ENCODE results near the gene KCTD19.

KCTD19 gene

DNA sequence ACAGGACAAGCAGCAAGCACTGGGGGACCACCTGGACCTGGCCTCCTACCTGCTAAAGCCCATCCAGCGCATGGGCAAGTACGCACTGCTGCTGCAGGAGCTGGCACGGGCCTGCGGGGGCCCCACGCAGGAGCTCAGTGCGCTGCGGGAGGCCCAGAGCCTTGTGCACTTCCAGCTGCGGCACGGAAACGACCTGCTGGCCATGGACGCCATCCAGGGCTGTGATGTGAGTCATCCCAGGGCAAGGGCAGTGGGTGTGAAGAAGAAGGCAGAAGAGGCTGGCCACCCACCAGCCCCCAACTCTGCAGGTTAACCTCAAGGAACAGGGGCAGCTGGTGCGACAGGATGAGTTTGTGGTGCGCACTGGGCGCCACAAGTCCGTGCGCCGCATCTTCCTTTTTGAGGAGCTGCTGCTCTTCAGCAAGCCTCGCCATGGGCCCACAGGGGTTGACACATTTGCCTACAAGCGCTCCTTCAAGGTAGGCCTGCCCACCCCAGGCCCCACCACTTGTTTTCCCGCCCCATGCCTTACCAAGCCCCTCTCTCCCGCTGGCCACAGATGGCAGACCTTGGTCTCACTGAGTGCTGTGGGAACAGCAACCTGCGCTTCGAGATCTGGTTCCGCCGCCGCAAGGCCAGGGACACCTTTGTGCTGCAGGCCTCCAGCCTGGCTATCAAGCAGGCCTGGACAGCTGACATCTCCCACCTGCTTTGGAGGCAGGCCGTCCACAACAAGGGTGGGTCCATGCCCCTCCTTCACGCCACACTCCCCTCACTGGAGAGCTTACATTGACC lies 39.9 kb downstream of the KCTD19 start:
- in situ Hi-C loops (cut with MboI; ENCODE audit: low pct_unique_long_range_greater_than_20kb, low sequenced_read_pairs), result no loop called here
- DNase-seq, result no peak

DNA sequence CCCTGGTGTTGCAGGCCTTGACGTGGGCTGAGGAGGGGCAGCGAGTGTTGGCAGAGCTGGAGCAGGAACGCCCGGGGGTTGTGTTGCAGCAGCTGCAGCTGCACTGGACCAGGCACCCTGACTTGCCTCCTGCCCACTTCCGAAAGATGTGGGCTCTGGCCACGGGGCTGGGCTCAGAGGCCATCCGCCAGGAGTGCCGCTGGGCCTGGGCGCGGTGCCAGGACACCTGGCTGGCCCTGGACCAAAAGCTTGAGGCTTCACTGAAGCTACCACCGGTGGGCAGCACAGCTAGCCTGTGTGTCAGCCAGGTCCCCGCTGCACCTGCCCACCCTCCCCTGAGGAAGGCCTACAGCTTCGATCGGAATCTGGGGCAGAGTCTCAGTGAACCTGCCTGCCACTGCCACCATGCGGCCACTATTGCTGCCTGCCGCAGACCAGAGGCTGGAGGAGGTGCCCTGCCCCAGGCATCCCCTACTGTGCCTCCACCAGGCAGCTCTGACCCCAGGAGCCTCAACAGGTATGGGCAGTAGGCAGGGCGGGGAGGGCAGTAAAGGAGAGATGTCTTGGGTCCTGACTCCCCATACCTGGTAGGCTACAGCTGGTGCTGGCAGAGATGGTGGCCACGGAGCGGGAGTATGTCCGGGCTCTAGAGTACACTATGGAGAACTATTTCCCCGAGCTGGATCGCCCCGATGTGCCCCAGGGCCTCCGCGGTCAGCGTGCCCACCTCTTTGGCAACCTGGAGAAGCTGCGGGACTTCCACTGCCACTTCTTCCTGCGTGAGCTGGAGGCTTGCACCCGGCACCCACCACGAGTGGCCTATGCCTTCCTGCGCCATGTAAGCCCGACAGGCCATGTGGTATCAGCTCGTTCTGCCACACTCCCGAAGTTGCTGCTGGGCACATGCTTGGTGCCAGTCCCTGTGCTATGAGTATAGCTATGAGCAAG lies 41.6 kb downstream of the KCTD19 start:
- no peak for DNase-seq
- in situ Hi-C loops (cut with MboI; ENCODE audit: low pct_unique_long_range_greater_than_20kb, low sequenced_read_pairs), result no loop called here

DNA sequence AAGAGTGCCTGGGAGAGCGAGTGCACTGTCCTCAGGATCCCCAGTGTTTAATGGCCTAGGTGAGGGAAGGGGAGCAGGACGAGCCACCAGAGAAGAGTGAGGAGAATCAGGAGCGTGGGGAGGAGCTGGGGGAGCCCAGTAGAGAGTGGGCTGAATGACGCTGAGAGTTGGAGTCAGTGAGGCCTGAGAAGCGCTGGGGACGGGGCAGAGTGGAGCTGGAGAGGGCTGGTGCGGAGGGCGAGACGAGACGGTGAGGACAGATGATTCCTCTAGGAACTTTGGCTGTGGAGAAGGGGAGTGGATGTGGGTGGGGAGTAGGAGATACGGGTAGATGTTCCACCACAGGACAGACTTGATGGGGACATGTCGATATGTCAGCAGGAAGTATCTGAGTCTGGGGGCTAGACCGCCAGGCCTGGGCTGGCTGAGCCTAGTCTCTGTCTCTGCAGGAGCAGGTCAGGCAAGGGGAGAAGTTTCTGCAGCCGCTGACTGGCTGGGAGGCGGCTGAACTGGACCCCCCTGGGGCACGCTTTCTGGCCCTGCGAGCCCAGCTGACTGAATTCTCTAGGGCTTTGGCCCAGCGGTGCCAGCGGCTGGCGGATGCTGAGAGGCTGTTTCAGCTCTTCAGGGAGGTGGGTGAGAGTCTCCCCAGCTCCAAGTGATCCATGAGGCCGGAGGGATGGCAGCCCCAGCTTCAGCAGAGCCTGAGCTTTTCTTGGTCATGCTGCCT lies 42.5 kb downstream of the KCTD19 start:
- in situ Hi-C loops (cut with MboI; ENCODE audit: low pct_unique_long_range_greater_than_20kb, low sequenced_read_pairs), result no loop called here
- DNase-seq, result no peak

DNA sequence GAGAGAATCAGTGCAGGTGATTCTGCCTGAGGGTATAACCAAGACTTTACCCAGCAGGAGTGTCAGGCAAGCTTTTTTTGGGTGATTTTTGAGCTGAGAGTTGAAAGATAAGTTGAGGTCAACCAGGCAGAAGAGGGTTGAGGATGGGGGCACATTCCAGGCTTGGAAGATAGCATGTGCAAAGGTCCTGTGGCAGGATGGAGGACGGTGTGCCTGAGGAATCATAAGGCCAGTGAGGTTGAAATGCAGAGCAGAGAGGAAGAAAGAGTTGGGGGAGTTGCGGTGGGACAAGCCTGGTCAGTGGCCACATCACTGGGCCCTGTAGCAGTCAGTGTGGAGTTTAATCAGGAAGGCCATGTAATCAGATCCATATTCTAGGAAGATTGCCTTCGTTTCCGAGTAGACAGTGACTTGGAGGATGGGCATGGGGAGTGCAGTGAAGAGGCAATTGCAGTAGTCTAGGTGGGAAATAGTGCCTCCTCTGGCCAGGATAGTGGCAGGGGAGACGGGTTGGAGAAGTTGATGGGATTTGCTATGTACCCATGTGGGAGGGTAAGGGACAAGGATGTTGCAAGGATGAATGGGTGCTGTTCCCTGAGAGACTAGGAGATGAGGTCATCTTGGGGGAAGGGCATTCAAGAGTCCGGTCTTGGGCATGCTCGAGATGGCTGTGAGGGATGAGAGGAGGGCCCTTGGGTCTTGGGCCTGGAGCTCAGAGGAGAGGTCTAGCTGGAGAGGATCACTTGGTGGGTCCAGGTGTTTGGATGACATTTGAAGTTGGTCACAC lies 43.3 kb downstream of the KCTD19 start:
- in situ Hi-C loops (cut with MboI; ENCODE audit: low pct_unique_long_range_greater_than_20kb, low sequenced_read_pairs), result no loop called here
- no peak for DNase-seq

DNA sequence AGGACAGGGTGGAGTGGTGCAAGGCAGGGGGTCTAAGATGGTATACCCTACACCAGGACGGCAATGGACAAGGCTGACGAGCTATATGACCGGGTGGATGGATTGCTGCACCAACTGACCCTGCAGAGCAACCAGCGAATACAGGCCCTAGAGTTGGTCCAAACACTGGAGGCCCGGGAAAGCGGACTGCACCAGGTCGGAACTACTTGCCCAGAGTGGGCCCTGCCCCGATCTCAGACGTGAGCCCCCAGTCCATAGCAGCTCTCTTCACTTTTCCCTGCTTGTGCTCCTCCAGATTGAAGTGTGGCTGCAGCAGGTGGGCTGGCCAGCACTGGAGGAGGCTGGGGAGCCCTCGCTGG lies 44.1 kb downstream of the KCTD19 start:
- no peak for DNase-seq
- in situ Hi-C loops (cut with MboI; ENCODE audit: low pct_unique_long_range_greater_than_20kb, low sequenced_read_pairs), result no loop called here

DNA sequence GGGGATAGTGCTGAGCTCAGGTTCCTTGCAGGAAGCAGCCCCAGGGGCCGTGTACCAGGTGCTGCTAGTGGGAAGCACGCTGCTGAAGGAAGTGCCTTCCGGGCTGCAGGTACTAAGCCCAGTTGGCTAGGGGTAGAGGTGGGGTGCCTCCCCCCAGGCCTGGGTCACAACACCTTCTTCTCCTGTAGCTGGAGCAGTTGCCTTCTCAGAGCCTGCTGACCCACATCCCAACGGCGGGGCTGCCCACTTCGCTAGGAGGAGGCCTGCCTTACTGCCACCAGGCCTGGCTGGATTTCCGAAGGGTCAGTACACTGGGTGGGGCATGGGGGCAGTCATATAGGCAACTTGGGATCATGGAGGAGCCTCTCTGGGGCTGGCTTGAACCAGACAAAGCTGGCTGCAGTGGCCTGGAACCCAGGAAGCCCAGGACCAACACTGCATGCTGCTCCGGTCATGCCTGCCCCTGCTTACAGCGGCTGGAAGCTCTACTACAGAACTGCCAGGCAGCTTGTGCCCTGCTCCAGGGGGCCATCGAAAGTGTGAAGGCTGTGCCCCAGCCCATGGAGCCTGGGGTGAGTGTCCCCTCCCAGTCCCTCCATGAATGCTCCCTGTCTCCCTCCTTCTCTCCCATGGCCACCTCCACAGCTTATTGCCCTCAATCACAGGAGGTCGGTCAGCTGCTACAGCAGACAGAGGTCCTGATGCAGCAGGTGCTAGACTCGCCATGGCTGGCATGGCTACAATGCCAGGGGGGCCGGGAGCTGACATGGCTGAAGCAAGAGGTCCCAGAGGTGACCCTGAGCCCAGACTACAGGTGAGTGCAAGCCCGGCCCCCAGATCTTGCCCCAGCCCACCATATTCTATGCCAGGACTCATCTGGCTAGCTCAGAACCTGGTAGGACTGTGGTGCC lies 44.8 kb downstream of the KCTD19 start:
- in situ Hi-C loops (cut with MboI; ENCODE audit: low pct_unique_long_range_greater_than_20kb, low sequenced_read_pairs), result no loop called here
- DNase-seq, result no peak

DNA sequence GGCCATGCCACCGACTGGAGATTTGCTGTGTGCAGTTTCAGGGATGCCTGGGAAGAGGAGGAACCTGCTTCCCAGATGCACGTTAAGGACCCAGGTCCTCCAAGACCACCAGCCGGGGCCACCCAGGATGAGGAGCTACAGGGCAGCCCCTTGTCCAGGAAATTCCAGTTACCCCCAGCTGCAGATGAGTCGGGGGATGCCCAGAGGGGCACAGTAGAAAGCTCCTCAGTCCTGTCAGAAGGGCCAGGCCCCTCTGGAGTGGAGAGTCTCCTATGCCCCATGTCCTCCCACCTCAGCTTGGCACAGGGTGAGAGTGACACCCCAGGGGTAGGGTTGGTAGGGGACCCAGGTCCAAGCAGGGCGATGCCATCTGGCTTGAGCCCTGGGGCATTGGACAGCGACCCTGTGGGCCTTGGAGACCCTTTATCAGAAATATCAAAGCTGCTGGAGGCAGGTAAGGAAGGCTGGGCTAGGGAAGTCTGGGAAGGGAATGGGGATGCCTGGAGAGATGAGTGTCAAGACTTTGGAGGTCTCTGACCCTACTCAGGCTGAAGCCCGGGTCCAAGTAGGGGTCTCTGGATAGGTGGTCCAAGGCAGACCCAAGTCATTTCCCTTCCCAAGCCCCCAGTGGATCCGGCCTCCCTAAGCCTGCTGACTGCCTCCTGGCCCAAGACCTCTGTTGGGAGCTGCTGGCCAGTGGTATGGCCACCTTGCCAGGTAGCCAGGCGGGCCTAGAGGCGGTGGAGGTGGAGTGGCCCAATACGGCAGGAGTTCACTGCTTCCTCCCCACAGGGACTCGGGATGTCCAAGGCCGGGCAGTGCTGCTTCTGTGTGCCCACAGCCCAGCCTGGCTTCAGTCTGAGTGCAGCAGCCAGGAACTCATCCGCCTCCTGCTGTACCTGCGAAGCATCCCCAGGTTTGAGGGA lies 46.2 kb downstream of the KCTD19 start:
- in situ Hi-C loops (cut with MboI; ENCODE audit: low pct_unique_long_range_greater_than_20kb, low sequenced_read_pairs), result no loop called here

DNA sequence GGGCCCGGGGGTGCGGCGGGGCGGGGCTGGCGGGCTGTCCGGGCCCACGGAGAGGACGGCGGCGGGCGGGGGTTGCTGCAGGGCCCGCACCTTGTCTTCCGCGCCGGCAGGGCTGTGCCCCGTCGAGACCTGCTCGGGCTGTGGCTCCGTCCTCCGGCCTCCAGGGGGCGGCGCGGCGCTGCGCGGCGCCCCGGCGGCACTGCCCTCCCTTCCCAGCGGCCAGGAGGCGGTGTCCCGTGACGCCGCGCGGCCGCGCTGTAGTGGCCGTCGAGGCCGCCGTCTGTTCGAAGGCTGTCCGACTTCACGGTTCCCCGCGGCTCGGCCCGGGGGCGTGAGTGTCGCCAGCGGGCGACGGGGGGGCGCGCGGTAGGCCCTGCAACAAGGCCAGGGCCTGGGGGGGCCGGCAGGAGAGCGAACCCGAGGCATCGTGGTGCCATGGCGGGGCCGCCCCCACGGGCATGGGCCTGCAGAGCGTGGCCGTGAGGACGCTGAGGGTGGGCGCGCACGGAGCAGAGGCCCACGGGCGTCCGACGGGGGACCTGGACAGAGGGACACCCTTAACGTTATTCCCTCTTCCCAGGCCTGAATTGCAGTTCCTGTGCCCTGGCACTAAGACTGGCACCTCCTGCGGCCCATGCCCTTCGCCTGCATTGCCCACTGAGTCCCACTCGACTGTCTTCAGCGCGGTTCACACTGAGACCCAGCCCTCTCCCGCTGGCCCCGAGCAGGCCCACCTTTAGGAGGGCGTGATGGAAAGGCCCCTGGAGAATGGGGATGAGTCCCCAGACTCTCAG lies 47.0 kb downstream of the KCTD19 start, which contains the start of gene PLEKHG4:
Gene PLEKHG4, plus strand, starts transcription at position 237 of the 794 bp plus-strand sequence. Its CDS starts 513 bp downstream, at position 750.
- DNase-seq, result peak; percentile 83
- in situ Hi-C loops (cut with MboI; ENCODE audit: low pct_unique_long_range_greater_than_20kb, low sequenced_read_pairs), result no loop called here

More for the DNA sequence above, 46.2 kb downstream of the KCTD19 start:
- no peak for DNase-seq

DNA sequence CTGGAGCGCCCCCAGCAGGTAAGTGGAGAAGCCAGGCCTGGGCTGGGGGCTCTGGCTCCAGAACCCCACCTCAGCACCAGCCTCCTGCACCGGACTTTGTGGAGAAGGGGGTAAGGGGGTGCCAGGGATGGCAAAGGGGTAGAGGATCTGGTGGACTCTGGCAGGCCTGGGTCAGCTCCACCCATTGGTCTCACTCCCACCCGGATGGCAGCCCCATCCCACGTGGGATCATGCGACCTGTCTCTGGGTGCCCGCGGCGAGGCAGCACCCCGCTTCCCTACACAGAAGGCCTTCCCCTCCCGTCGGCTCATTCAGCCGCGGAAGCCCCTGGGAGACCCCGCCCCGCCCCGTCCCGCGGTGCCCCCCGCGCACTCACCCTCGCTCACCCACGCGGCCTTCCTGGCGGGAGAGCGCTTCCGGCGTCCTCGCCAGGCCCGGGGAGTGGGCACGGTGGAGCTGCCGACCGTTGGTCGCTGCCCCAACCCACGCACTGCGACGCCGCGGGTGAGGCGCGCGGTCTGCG lies 47.7 kb downstream of the KCTD19 start:
- DNase-seq, result peak; percentile 59
- in situ Hi-C loops (cut with MboI; ENCODE audit: low pct_unique_long_range_greater_than_20kb, low sequenced_read_pairs), result no loop called here

DNA sequence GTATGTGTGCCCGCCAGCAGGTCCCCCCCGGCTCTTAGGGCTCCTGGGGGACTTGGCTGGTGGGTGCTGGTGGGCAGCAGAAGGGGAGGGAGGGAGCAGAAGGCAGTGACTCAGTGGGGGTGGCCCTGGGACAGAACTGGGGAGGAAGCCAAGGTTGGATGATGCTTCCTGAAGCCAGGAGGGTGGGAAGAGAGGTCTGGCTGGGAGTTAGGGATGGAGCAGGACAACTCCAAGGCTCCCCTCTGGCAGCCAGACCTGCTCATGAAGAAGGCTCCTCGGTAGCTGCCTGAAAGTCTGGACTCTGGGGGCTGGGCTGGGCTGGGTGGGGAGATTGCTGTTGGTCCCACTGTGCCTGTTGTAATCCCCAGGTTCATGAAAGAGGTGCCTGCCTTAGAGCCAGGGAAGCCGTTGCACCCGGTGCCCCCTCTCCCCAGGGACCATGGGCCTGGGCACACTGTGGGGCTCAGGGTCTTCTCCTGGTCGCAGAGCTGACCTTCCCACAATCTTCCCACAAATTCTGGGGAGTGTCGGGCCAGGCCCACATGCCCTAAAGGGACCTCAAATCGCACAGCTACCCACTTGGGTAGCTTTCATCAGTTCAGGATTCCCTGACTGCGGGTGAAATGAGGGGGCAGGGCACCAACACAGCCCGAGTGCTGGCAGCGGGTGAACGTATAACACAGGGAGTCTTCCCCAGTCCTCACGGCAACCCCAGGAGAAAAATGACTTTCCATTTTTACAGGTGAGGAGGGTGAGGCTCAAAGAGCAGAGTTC lies 48.4 kb downstream of the KCTD19 start:
- no peak for DNase-seq
- in situ Hi-C loops (cut with MboI; ENCODE audit: low pct_unique_long_range_greater_than_20kb, low sequenced_read_pairs), result no loop called here

DNA sequence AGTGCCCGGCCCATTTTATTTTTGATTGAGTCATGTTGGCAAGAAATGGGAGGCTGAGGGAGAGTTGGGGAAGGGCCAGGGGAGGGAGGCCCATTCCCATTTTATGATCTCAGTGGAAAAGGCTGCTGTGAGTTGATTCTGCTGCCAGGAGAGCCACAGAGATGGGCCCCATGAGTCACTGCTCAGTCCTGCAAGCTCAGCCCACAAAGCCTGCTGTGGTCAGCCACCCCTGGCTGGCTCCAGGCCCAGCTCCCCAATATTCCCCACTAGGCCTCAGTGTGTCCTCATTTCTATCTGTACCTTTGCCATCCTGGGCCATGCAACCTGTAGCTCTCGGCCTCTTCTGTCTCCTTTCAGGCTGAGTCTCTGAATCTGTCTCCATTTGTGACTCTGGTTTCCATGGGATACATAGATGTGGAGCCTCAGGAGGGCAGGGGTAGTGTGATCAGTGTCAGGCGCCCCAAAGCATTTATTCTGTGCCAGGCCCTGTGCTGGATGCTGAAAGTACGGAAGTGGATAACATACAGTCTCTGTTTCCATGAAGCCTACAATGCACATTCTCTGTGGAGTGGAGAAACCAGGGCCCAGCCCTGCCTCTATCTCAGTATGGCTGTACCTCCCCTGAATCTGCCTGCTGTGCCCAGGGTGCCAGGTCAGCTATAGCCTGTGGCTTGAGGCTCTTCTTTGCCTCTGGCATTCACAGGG lies 49.1 kb downstream of the KCTD19 start:
- in situ Hi-C loops (cut with MboI; ENCODE audit: low pct_unique_long_range_greater_than_20kb, low sequenced_read_pairs), result no loop called here
- DNase-seq, result no peak

DNA sequence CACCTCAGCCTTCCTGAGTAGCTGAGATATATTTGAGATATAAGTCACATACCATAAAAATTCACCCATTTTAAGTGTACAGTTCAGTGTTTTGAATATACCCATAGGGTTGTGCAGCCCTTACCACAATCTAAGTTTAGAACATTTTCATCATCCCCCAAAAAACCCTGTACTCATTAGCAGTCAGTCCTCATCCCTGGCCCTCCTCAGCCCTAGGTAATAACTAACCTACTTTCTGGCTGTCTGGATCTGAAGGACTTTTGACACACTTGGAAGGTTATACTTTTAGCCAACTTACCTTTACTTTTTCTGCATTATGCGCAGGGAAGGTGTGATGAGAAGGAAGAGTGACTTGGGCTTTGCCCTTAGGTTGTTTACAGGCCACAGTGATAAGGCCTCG lies 51.2 kb downstream of the KCTD19 start:
- in situ Hi-C loops (cut with MboI; ENCODE audit: low pct_unique_long_range_greater_than_20kb, low sequenced_read_pairs), result no loop called here
- no peak for DNase-seq

DNA sequence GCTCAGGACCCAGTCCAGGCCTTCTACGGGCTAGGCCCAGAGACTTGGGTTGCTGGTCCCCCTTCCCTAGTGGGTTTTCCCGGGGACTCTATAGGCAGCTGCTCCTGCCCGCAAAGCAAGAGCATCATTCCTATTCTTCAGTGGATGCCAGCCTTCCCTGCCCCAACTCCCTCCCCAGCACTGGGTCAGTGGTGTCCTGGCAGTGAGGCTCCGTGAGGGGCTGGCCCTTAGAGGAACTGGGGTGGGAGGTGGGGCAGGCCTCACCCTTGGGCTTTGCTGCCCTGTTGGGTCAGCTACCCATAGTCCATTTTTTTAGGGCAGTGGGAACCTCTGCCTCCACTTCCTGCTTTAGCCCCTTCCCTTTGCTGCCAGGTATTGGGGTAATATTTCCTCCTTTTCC lies 55.1 kb downstream of the KCTD19 start:
- no peak for DNase-seq
- in situ Hi-C loops (cut with MboI; ENCODE audit: low pct_unique_long_range_greater_than_20kb, low sequenced_read_pairs), result no loop called here

DNA sequence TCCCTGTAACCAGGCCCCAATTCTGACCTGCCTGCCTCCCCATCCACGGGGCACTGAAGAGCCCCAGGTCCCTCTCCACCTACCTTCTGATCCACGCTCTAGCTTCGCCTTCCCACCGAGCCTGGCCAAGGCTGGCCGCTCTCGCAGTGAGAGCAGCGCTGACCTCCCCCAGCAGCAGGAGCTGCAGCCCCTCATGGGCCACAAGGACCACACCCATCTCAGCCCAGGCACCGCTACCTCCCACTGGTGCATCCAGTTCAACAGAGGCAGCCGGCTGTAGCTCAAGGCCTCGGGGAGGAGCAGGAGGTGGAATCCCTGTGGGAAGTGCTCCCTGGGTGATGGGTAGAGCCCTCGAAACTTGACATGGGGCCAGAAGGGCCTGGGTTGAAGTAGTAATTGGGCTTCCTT lies 55.6 kb downstream of the KCTD19 start:
- no peak for DNase-seq
- in situ Hi-C loops (cut with MboI; ENCODE audit: low pct_unique_long_range_greater_than_20kb, low sequenced_read_pairs), result no loop called here

DNA sequence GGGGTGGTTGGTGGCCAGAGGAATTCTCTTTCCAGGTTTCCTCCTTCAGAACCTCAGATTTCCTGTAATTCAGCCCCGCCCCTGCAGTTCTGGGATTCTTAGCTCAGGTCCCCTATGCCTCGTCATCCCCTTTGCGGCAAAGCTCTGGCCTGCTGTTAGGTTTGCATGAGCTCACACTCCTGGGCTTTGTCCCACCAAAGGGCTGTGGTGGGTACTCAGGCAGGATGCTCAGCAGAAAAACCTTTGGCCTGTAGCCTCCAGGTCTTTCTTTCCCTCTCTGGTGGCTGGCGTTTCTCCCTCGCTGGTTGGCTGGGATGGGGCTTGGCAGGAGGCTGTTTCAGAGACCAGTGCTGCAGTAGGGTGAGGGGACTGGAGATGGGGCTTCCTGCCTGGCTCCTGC lies 56.8 kb downstream of the KCTD19 start:
- DNase-seq, result no peak
- in situ Hi-C loops (cut with MboI; ENCODE audit: low pct_unique_long_range_greater_than_20kb, low sequenced_read_pairs), result no loop called here
